MM.1S (cell line): ENCODE measurements around the gene IQCC.

ENCODE experiments used
- DNase-seq: peaks from one replicate; pipeline ENCODE4 v3.0.0-alpha.2; 2015
- H2AFZ ChIP-seq: fragments of 300-600 bp; sonication (generic); 2 replicates; pipeline ENCODE4 v1.6.0; 2016; ENCODE audit warnings: antibody characterized with exemption, low read length
- H3F3A ChIP-seq: fragments of 300-600 bp; sonication (generic); 2 replicates; pipeline ENCODE4 v1.6.1; 2016; ENCODE audit warnings: mild to moderate bottlenecking, antibody characterized with exemption, low read length, moderate library complexity, mixed read lengths; ENCODE audit not compliant: insufficient read depth
- H3K27ac ChIP-seq: fragments of 300-600 bp; sonication (generic); 2 replicates; pipeline ENCODE4 v1.5.1; 2016; ENCODE audit warnings: mild to moderate bottlenecking, low read length
- H3K27me3 ChIP-seq: fragments of 300-600 bp; sonication (generic); replicated peaks from 2 replicates; pipeline ENCODE4 v1.6.0; 2016; ENCODE audit warnings: low read length; ENCODE audit not compliant: insufficient read depth
- H3K36me3 ChIP-seq: fragments of 300-600 bp; sonication (generic); replicated peaks from 2 replicates; pipeline ENCODE4 v1.6.1; 2016; ENCODE audit warnings: mild to moderate bottlenecking, low read length, mixed read lengths; ENCODE audit not compliant: insufficient read depth
- H3K4me1 ChIP-seq: fragments of 300-600 bp; sonication (generic); 2 replicates; pipeline ENCODE4 v1.6.1; 2016; ENCODE audit warnings: low read length, mixed read lengths
- H3K4me2 ChIP-seq: fragments of 300-600 bp; sonication (generic); 2 replicates; pipeline ENCODE4 v1.6.0; 2016; ENCODE audit warnings: low read depth, low read length
- H3K4me3 ChIP-seq: fragments of 300-600 bp; sonication (generic); 2 replicates; pipeline ENCODE4 v1.5.1; 2016; ENCODE audit warnings: low read length, mixed read lengths
- H3K79me2 ChIP-seq: fragments of 300-600 bp; sonication (generic); 2 replicates; pipeline ENCODE4 v1.6.1; 2016; ENCODE audit warnings: mixed run types, low read length, mixed read lengths
- H3K9ac ChIP-seq: fragments of 300-600 bp; sonication (generic); 2 replicates; pipeline ENCODE4 v1.6.1; 2016; ENCODE audit warnings: low read length, mixed read lengths
- H3K9me2 ChIP-seq: fragments of 300-600 bp; sonication (generic); replicated peaks from 2 replicates; pipeline ENCODE4 v1.6.1; 2016; ENCODE audit warnings: mild to moderate bottlenecking, low read length, mixed read lengths; ENCODE audit not compliant: insufficient read depth
- H3K9me3 ChIP-seq: fragments of 300-600 bp; sonication (generic); replicated peaks from 2 replicates; pipeline ENCODE4 v1.6.1; 2016; ENCODE audit warnings: mild to moderate bottlenecking, low read length, mixed read lengths; ENCODE audit not compliant: insufficient read depth
- H4K20me1 ChIP-seq: fragments of 300-600 bp; sonication (generic); 2 replicates; pipeline ENCODE4 v1.6.1; 2016; ENCODE audit warnings: mild to moderate bottlenecking, low read length, moderate library complexity, mixed read lengths; ENCODE audit not compliant: insufficient read depth
- CTCF ChIP-seq: fragments of 300-600 bp; sonication (generic); IDR thresholded peaks from 2 replicates; pipeline ENCODE4 v1.5.1; 2016; ENCODE audit warnings: antibody characterized with exemption, low read length, mixed read lengths
- EZH2 ChIP-seq: fragments of 300-600 bp; sonication (generic); optimal IDR thresholded peaks from 2 replicates; pipeline ENCODE3; 2017; ENCODE audit warnings: low read depth, mild to moderate bottlenecking, antibody characterized with exemption, low read length, mixed read lengths
- EZH2phosphoT487 ChIP-seq: fragments of 300-600 bp; sonication (generic); IDR thresholded peaks from 2 replicates; pipeline ENCODE4 v1.6.1; 2018; ENCODE audit warnings: antibody characterized with exemption, low read length

IQCC gene

GRCh38 chr1:32170991-32171390 lies 34.5 kb upstream of the IQCC start:
- TF ChIP-seq EZH2phosphoT487, result no peak
- TF ChIP-seq EZH2, result no peak
- no peak for TF ChIP-seq CTCF
- no peak for DNase-seq
- no peak overlapping the region for H3K4me3 ChIP-seq
- H3F3A ChIP-seq, result no peaks in the 10 kb centered on the region
- H3K9me2 ChIP-seq, result no peaks in the 10 kb centered on the region
- no peak overlapping the region for H3K9ac ChIP-seq
- H3K27me3 ChIP-seq, result no peaks in the 10 kb centered on the region
- H3K4me2 ChIP-seq, result no peak overlapping the region
- H3K9me3 ChIP-seq, result no peaks in the 10 kb centered on the region
- no peaks in the 10 kb centered on the region; the same call in 1 of the 2 replicates for H3K36me3 ChIP-seq
- no peaks in the 10 kb centered on the region for H4K20me1 ChIP-seq
- H3K79me2 ChIP-seq, result no peaks in the 10 kb centered on the region
- no peak overlapping the region for H3K27ac ChIP-seq
- no peaks in the 10 kb centered on the region for H3K4me1 ChIP-seq
- no peak overlapping the region for H2AFZ ChIP-seq

GRCh38 chr1:32172621-32173245 lies 32.7 kb upstream of the IQCC start:
- Histone ChIP-seq H2AFZ (no peak overlapping the region), H3K9ac (no peak overlapping the region), H3K4me3 (no peak overlapping the region), H3K9me3 (no peaks in the 10 kb centered on the region), H3K9me2 (no peaks in the 10 kb centered on the region), H3K4me1 (no peaks in the 10 kb centered on the region), H3K27ac (no peak overlapping the region), H4K20me1 (no peaks in the 10 kb centered on the region), H3K4me2 (no peak overlapping the region), H3F3A (no peaks in the 10 kb centered on the region; the same call in 1 of the 2 replicates), H3K79me2 (no peaks in the 10 kb centered on the region), H3K27me3 (no peaks in the 10 kb centered on the region), H3K36me3 (no peaks in the 10 kb centered on the region; the same call in 1 of the 2 replicates)
- TF ChIP-seq CTCF, result no peak
- DNase-seq, result no peak

- peaks cover 34% of the 10 kb centered on the region for H3K79me2 ChIP-seq
- peak overlapping the region; percentile 95 for H3K4me3 ChIP-seq
- H2AFZ ChIP-seq, result peak overlapping the region; percentile 96
- peaks cover 16% of the 10 kb centered on the region for H3K4me1 ChIP-seq
- no peaks in the 10 kb centered on the region for H3K9me2 ChIP-seq
- H3F3A ChIP-seq, result peaks cover 14% of the 10 kb centered on the region
- 0 out of 2 replicates have a peak overlapping the region, but pooled peaks have one; percentile 80 for H3K27ac ChIP-seq
- H3K9me3 ChIP-seq, result no peaks in the 10 kb centered on the region
- H3K9ac ChIP-seq, result peak overlapping the region; percentile 95; the same call in 1 of the 2 replicates
- TF ChIP-seq CTCF (no peak), EZH2phosphoT487 (no peak), EZH2 (no peak)
- H3K27me3 ChIP-seq, result no peaks in the 10 kb centered on the region
- no peak for DNase-seq
- H3K36me3 ChIP-seq, result peaks cover 5% of the 10 kb centered on the region; the same call in 1 of the 2 replicates
- peak overlapping the region; percentile 93; the same call in 1 of the 2 replicates for H3K4me2 ChIP-seq
- no peaks in the 10 kb centered on the region for H4K20me1 ChIP-seq
Observed at GRCh38 chr1:32178380-32179192, 26.9 kb upstream of the IQCC start.
